ENCODE data around the gene RNF166.

Gene RNF166

GRCh38 chr16:88706965-88707826 is 988 bp upstream of the RNF166 start:
- H3K27ac ChIP-seq (ENCODE audit: low read depth, low read length): peak overlapping the region; percentile 81
- no peaks in the 10 kb centered on the region for H3K9me3 ChIP-seq (ENCODE audit: control insufficient read depth in 5 of 5, low read length in 5 of 5)
- H3K27me3 ChIP-seq (ENCODE audit: control insufficient read depth in 5 of 5, insufficient read depth in 4 of 5, low read length in 5 of 5): no peaks in the 10 kb centered on the region
- peaks cover 10 to 58% (median 47%) of the 10 kb centered on the region in 5 donors for H3K4me1 ChIP-seq (ENCODE audit: control insufficient read depth in 5 of 5, insufficient read depth in 5 of 5, low read length in 5 of 5)
- peak overlapping the region; percentile 90 to 98 (median 96) for H3K4me3 ChIP-seq (ENCODE audit: low read depth in 1 of 5, low read length in 5 of 5)
- H3K36me3 ChIP-seq (ENCODE audit: control insufficient read depth in 5 of 5, insufficient read depth in 5 of 5, low read length in 5 of 5): peaks cover 0 to 8% (median 2%) of the 10 kb centered on the region in 5 donors
- peak overlapping the region; percentile 71 to 97 (median 96) for H3K9ac ChIP-seq (ENCODE audit: low read length in 5 of 5)

- Histone ChIP-seq H3K27ac (ENCODE audit: low read depth, low read length) (peak overlapping the region; percentile 21), H3K4me1 (ENCODE audit: control insufficient read depth in 5 of 5, insufficient read depth in 5 of 5, low read length in 5 of 5) (peaks cover 14 to 66% (median 57%) of the 10 kb centered on the region in 5 donors), H3K9ac (ENCODE audit: low read length in 5 of 5) (peak overlapping the region in 4 of 5 donors; percentile 73 to 97 (median 91)), H3K36me3 (ENCODE audit: control insufficient read depth in 5 of 5, insufficient read depth in 5 of 5, low read length in 5 of 5) (peaks cover 0 to 8% (median 3%) of the 10 kb centered on the region in 5 donors), H3K9me3 (ENCODE audit: control insufficient read depth in 5 of 5, low read length in 5 of 5) (no peaks in the 10 kb centered on the region), H3K4me3 (ENCODE audit: low read depth in 1 of 5, low read length in 5 of 5) (peak overlapping the region; percentile 74 to 98 (median 93)), H3K27me3 (ENCODE audit: control insufficient read depth in 5 of 5, insufficient read depth in 4 of 5, low read length in 5 of 5) (no peaks in the 10 kb centered on the region)
Observed at GRCh38 chr16:88705801-88706228, 393 bp downstream of the RNF166 start.

DNA sequence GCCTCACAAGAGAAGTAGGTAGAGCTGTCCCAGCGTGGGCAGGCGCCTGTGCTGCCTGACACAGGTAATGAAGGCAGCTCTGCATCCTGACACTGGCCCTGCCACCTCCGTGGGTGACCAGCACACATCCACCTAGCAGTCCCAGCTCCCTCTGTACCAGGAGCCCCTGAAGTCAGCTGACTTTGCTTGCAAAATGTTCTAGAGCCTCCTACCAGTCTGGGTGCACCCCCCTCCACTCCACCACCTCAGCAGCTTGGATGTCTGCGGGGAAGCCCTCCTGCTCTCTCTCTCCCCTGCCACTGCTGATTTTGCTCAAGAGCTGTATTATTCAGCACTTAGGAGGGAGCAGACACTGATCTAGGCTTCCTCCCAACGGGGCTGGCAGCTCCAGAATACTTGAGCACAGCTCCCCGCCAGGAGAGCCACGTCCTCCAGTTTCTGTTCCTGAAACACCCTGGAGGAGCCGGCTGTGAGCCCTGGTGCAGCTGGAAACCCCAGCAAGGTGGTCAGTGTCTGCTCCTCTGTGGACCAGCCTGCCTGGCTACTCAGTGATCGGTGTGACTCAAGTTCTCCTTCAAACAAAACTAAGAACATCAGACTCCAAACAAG is 1.0 kb downstream of the RNF166 start:
- peaks cover 14 to 69% (median 63%) of the 10 kb centered on the region in 5 donors for H3K4me1 ChIP-seq (ENCODE audit: control insufficient read depth in 5 of 5, insufficient read depth in 5 of 5, low read length in 5 of 5)
- peak overlapping the region; percentile 21 for H3K27ac ChIP-seq (ENCODE audit: low read depth, low read length)
- peak overlapping the region; percentile 74 to 98 (median 93) for H3K4me3 ChIP-seq (ENCODE audit: low read depth in 1 of 5, low read length in 5 of 5)
- no peaks in the 10 kb centered on the region for H3K9me3 ChIP-seq (ENCODE audit: control insufficient read depth in 5 of 5, low read length in 5 of 5)
- H3K36me3 ChIP-seq (ENCODE audit: control insufficient read depth in 5 of 5, insufficient read depth in 5 of 5, low read length in 5 of 5): peaks cover 0 to 10% (median 5%) of the 10 kb centered on the region in 5 donors
- no peaks in the 10 kb centered on the region for H3K27me3 ChIP-seq (ENCODE audit: control insufficient read depth in 5 of 5, insufficient read depth in 4 of 5, low read length in 5 of 5)
- H3K9ac ChIP-seq (ENCODE audit: low read length in 5 of 5): peak overlapping the region; percentile 73 to 93 (median 83)

- H3K9me3 ChIP-seq (ENCODE audit: control insufficient read depth in 5 of 5, low read length in 5 of 5): no peaks in the 10 kb centered on the region
- H3K4me3 ChIP-seq (ENCODE audit: low read depth in 1 of 5, low read length in 5 of 5): peak overlapping the region in 3 of 5 donors; percentile 36 to 97 (median 42)
- H3K27me3 ChIP-seq (ENCODE audit: control insufficient read depth in 5 of 5, insufficient read depth in 4 of 5, low read length in 5 of 5): no peaks in the 10 kb centered on the region
- peak overlapping the region in 3 of 5 donors; percentile 35 to 43 (median 35) for H3K9ac ChIP-seq (ENCODE audit: low read length in 5 of 5)
- H3K27ac ChIP-seq (ENCODE audit: low read depth, low read length): peak overlapping the region; percentile 60
- peaks cover 14 to 78% (median 68%) of the 10 kb centered on the region in 5 donors for H3K4me1 ChIP-seq (ENCODE audit: control insufficient read depth in 5 of 5, insufficient read depth in 5 of 5, low read length in 5 of 5)
- H3K36me3 ChIP-seq (ENCODE audit: control insufficient read depth in 5 of 5, insufficient read depth in 5 of 5, low read length in 5 of 5): peaks cover 0 to 20% (median 15%) of the 10 kb centered on the region in 5 donors
Observed at GRCh38 chr16:88703486-88704309, 2.5 kb downstream of the RNF166 start.

DNA sequence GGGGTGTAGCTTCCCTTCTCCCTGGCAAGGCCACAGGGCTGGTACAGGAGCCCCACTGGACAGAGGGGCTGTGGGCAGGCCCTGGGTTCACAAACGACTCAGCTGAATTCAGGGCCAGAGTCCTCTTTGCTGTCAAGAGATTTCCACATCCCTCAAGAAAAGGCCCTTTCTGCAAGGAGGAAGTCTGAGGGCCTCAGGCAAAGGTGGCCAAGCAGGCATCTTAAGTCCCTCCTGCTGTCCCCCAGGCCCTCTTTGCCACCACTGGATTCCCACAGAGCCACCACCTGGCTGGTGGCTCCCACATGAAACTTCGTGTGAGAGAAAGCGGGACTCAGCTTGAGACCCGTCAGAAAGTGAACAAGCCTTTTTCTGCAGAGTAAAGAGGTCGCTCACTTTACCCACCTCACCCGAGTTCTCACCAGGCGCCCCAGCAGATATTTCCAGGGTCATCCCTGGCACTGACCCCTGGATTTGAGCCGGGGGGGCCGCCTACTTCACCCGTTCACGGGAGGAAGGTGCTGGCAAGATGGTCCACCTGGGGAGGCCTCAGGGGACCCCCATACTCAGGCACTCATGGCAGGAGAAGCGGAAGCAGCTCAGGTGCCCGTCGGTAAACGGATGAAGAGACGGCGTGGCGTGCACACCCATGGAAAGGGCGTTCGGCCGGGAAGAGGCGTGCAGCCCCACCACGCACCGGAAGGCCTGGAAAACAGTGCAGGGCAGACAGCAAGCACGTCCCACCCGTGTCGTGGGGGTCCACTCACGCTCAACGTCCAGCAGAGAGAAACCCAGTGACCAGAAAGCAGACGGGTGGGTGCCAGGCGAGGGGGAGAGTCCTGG is 3.6 kb downstream of the RNF166 start:
- no peaks in the 10 kb centered on the region for H3K9me3 ChIP-seq (ENCODE audit: control insufficient read depth in 5 of 5, low read length in 5 of 5)
- peaks cover 14 to 77% (median 66%) of the 10 kb centered on the region in 5 donors for H3K4me1 ChIP-seq (ENCODE audit: control insufficient read depth in 5 of 5, insufficient read depth in 5 of 5, low read length in 5 of 5)
- peak overlapping the region in 2 of 5 donors; percentile 40 to 52 for H3K4me3 ChIP-seq (ENCODE audit: low read depth in 1 of 5, low read length in 5 of 5)
- no peaks in the 10 kb centered on the region for H3K27me3 ChIP-seq (ENCODE audit: control insufficient read depth in 5 of 5, insufficient read depth in 4 of 5, low read length in 5 of 5)
- peak overlapping the region; percentile 60 for H3K27ac ChIP-seq (ENCODE audit: low read depth, low read length)
- peaks cover 0 to 31% (median 26%) of the 10 kb centered on the region in 5 donors for H3K36me3 ChIP-seq (ENCODE audit: control insufficient read depth in 5 of 5, insufficient read depth in 5 of 5, low read length in 5 of 5)
- peak overlapping the region in 1 of 5 donors; percentile 43 for H3K9ac ChIP-seq (ENCODE audit: low read length in 5 of 5)

DNA sequence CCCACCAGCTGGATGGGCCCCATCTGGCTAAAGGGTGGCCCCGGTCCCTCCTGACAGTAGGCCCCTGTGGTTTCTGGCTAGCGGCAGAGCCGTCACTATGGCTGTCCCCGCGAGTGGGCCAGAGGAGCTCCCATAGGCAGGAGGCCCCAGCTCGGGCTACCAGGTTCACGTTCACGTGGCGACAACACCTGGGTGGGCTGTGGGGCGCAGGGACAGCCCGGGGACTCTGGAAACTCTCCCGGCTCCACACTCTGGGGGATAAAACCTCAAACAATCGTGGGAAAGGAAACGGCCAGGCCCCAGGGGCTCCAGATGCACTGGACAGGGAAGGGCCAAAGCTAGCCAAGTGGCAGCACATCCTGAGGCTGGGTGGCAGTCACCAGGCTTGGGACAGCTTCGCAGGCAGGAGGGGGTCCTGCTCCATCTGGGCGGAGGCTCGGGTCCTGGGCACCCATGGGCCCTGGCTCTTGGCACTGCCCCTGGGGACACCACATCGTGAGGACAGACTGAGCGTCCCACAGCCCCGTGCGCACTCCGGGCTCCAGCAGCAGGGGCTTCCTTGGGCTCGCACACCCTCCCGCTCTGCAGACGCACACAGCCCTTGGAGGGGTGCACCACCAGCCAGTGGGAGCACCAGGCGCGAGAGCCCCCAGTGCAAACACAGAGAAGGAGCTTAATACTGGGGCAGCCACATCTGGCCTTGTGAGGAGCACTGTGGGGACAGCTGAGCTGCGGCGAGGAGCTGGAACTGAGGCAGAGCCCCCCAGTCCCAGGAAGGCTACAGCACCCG is 4.4 kb downstream of the RNF166 start:
- Histone ChIP-seq H3K4me3 (ENCODE audit: low read depth in 1 of 5, low read length in 5 of 5) (peak overlapping the region in 3 of 5 donors; percentile 22 to 49 (median 40)), H3K27me3 (ENCODE audit: control insufficient read depth in 5 of 5, insufficient read depth in 4 of 5, low read length in 5 of 5) (no peaks in the 10 kb centered on the region), H3K27ac (ENCODE audit: low read depth, low read length) (peak overlapping the region; percentile 60), H3K36me3 (ENCODE audit: control insufficient read depth in 5 of 5, insufficient read depth in 5 of 5, low read length in 5 of 5) (peaks cover 0 to 39% (median 34%) of the 10 kb centered on the region in 5 donors), H3K9ac (ENCODE audit: low read length in 5 of 5) (peak overlapping the region in 2 of 5 donors; percentile 47 to 53), H3K9me3 (ENCODE audit: control insufficient read depth in 5 of 5, low read length in 5 of 5) (no peaks in the 10 kb centered on the region), H3K4me1 (ENCODE audit: control insufficient read depth in 5 of 5, insufficient read depth in 5 of 5, low read length in 5 of 5) (peaks cover 11 to 68% (median 58%) of the 10 kb centered on the region in 5 donors)

DNA sequence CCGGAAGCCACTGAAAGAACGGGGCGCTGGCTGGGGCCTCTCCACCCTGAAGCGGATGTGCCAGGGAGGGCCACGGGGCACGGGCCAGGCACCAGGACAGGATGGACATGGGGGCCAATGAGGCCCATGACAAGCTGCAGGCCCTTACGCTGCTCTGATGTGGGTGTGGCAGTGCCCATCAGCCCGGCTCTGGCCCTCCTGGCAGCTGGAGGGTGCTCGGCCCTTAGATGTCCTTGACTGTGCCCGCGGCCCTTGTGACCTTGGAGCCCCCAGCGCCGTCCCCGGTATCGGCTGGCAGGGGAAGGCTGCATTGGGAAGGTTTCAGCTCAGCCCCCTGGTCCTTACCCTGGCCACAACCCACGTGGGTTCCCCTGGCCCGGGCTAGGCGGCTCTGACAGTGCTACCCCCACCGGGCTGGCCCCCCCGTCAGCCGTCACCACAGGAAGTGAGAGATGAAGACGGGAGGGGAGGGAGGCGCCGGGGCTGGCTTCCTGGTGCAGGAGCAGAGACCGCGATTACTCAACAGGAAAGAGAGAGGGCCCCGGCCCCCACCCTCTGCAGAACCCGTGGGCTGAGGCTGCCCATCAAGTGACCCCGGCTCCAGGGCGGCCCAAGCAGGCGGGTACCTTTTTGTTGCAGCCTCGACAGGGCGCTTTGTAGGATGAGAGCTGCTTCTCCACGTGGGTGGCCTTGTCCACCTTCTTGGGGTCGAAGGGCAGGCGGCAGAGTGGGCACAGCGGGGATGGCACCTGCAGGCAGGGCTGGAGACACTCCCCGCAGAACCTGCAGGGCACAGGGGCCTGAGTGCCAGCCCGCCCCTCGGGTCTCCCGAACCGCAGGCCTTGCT is 5.3 kb downstream of the RNF166 start:
- Histone ChIP-seq H3K4me3 (ENCODE audit: low read depth in 1 of 5, low read length in 5 of 5) (peak overlapping the region in 2 of 5 donors; percentile 40 to 49), H3K4me1 (ENCODE audit: control insufficient read depth in 5 of 5, insufficient read depth in 5 of 5, low read length in 5 of 5) (peaks cover 11 to 64% (median 55%) of the 10 kb centered on the region in 5 donors), H3K27ac (ENCODE audit: low read depth, low read length) (peak overlapping the region; percentile 60), H3K27me3 (ENCODE audit: control insufficient read depth in 5 of 5, insufficient read depth in 4 of 5, low read length in 5 of 5) (no peaks in the 10 kb centered on the region), H3K9ac (ENCODE audit: low read length in 5 of 5) (peak overlapping the region in 2 of 5 donors; percentile 47 to 53), H3K36me3 (ENCODE audit: control insufficient read depth in 5 of 5, insufficient read depth in 5 of 5, low read length in 5 of 5) (peaks cover 0 to 47% (median 38%) of the 10 kb centered on the region in 5 donors), H3K9me3 (ENCODE audit: control insufficient read depth in 5 of 5, low read length in 5 of 5) (no peaks in the 10 kb centered on the region)

- Histone ChIP-seq H3K4me3 (ENCODE audit: low read depth in 1 of 5, low read length in 5 of 5) (peak overlapping the region in 1 of 5 donors; percentile 10), H3K27ac (ENCODE audit: low read depth, low read length) (peak overlapping the region; percentile 37), H3K27me3 (ENCODE audit: control insufficient read depth in 5 of 5, insufficient read depth in 4 of 5, low read length in 5 of 5) (no peaks in the 10 kb centered on the region), H3K9me3 (ENCODE audit: control insufficient read depth in 5 of 5, low read length in 5 of 5) (no peaks in the 10 kb centered on the region), H3K4me1 (ENCODE audit: control insufficient read depth in 5 of 5, insufficient read depth in 5 of 5, low read length in 5 of 5) (peaks cover 8 to 59% (median 50%) of the 10 kb centered on the region in 5 donors), H3K9ac (ENCODE audit: low read length in 5 of 5) (no peak overlapping the region), H3K36me3 (ENCODE audit: control insufficient read depth in 5 of 5, insufficient read depth in 5 of 5, low read length in 5 of 5) (peaks cover 0 to 52% (median 39%) of the 10 kb centered on the region in 5 donors)
Observed at GRCh38 chr16:88700322-88700635, 5.9 kb downstream of the RNF166 start.
